HCT116 (cell line): ENCODE measurements around the gene MCC.

Experiments used
- EZH2 ChIP-seq: fragments of 200-600 bp; sonication (generic); IDR thresholded peaks from 2 replicates; pipeline ENCODE4 v1.6.1; 2017; ENCODE audit warnings: antibody characterized with exemption, mixed run types
- POLR2A ChIP-seq: IDR thresholded peaks from 2 replicates; pipeline ENCODE4 v1.7.0; 2011; ENCODE audit warnings: borderline replicate concordance; ENCODE audit not compliant: insufficient read depth, insufficient read length; ENCODE audit errors: extremely low read depth
- YY1 ChIP-seq: IDR thresholded peaks from 2 replicates; pipeline ENCODE4 v1.6.1; 2011; ENCODE audit warnings: low read length, low read depth, moderate library complexity, mild to moderate bottlenecking; ENCODE audit not compliant: insufficient replicate concordance; ENCODE audit errors: extremely low read depth
- TF ChIP-seq, protein P1 (sequence below): IDR thresholded peaks from 2 replicates; pipeline ENCODE4 v1.6.1; 2012; ENCODE audit warnings: low read depth
- TF ChIP-seq, protein P2 (sequence below), 3 experiments: fragments of 200-600 bp in 1 of 3; sonication (generic) in 1 of 3; IDR thresholded peaks in 2 of 3; conservative IDR thresholded peaks in 1 of 3; 2 replicates each; pipeline ENCODE4 v1.5.1; 2012 to 2017; ENCODE audit warnings: low read depth in 2 of 3, low read length in 2 of 3, antibody characterized with exemption in 1 of 3, borderline replicate concordance in 1 of 3, control low read depth in 1 of 3, mild to moderate bottlenecking in 1 of 3, mixed read lengths in 1 of 3, mixed run types in 1 of 3, moderate library complexity in 1 of 3; ENCODE audit not compliant: insufficient read depth in 1 of 3

DNA sequence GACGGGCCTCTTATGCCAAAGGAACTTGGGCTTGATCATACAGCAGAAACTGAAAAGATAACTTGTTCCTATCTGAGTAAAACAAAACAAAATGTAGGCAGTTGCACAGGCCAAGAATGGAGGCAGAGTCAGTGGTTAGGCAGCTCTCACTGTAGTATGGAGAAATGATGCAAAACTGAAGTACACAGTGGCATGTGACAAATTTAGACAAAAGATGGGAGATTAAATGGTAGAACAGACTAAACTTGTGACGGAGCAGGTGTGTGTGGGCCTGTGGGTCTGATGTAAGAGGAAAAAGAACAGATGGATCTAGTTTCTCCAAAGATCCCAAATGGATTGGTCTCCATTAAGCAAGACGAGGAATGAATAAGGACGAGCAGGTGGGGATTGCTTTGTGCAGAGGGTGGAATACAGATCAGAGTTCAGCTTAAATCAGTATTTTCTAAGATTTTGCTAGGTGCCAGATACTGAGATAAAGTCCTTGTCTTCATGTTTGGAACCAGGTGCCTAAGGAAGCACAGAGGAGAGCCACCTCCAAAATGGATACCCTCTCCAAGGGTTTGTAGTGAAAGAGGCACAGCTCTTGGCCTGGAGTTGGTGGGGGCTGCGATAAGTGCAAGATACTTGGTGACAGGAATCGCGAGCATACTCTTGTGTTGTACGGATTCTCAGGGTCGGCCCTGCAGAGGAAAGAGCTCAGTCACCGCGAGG is 512.4 kb downstream of the MCC start:
- TF ChIP-seq POLR2A: no peak
- no peak for TF ChIP-seq EZH2
- TF ChIP-seq, protein P1, sequence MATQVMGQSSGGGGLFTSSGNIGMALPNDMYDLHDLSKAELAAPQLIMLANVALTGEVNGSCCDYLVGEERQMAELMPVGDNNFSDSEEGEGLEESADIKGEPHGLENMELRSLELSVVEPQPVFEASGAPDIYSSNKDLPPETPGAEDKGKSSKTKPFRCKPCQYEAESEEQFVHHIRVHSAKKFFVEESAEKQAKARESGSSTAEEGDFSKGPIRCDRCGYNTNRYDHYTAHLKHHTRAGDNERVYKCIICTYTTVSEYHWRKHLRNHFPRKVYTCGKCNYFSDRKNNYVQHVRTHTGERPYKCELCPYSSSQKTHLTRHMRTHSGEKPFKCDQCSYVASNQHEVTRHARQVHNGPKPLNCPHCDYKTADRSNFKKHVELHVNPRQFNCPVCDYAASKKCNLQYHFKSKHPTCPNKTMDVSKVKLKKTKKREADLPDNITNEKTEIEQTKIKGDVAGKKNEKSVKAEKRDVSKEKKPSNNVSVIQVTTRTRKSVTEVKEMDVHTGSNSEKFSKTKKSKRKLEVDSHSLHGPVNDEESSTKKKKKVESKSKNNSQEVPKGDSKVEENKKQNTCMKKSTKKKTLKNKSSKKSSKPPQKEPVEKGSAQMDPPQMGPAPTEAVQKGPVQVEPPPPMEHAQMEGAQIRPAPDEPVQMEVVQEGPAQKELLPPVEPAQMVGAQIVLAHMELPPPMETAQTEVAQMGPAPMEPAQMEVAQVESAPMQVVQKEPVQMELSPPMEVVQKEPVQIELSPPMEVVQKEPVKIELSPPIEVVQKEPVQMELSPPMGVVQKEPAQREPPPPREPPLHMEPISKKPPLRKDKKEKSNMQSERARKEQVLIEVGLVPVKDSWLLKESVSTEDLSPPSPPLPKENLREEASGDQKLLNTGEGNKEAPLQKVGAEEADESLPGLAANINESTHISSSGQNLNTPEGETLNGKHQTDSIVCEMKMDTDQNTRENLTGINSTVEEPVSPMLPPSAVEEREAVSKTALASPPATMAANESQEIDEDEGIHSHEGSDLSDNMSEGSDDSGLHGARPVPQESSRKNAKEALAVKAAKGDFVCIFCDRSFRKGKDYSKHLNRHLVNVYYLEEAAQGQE: no peak
- TF ChIP-seq, protein P2, sequence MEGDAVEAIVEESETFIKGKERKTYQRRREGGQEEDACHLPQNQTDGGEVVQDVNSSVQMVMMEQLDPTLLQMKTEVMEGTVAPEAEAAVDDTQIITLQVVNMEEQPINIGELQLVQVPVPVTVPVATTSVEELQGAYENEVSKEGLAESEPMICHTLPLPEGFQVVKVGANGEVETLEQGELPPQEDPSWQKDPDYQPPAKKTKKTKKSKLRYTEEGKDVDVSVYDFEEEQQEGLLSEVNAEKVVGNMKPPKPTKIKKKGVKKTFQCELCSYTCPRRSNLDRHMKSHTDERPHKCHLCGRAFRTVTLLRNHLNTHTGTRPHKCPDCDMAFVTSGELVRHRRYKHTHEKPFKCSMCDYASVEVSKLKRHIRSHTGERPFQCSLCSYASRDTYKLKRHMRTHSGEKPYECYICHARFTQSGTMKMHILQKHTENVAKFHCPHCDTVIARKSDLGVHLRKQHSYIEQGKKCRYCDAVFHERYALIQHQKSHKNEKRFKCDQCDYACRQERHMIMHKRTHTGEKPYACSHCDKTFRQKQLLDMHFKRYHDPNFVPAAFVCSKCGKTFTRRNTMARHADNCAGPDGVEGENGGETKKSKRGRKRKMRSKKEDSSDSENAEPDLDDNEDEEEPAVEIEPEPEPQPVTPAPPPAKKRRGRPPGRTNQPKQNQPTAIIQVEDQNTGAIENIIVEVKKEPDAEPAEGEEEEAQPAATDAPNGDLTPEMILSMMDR (IDR thresholded peaks at IDR 0.05 in 2 of 3, conservative IDR thresholded peaks at IDR 0.05 in 1 of 3; ENCODE audit: borderline replicate concordance in 1 of 3, insufficient read depth in 1 of 3, low read depth in 2 of 3, low read length in 2 of 3): no peak
- TF ChIP-seq YY1: no peak
